K562 (cell line): ENCODE measurements around the gene PLEKHA7. TPM values are rescaled to one million over a fixed set of nuclear protein-coding genes. Genes with fewer than 3 reads are reported as not detected.

ENCODE experiments used
- ATAC-seq: fragments of 200-7000 bp; cut with Tn5 transposase; 3 replicates; pipeline ENCODE4 v1.9.1; 2020; ENCODE audit warnings: moderate library complexity
- BruUV-seq: library from RNA; stranded (reverse); fragments of 400-500 nt; replicated peaks from 2 replicates; lab custom pipeline; 2021; lab: Mats Ljungman, UMichigan
- CTCF ChIA-PET: fragments of 300-600 bp; formaldehyde crosslinking; extraction: SDS; loops from one replicate; lab custom pipeline; 2021; ENCODE audit warnings: low intra/inter-chr PET ratio; lab: Yijun Ruan, JAX
- POLR2A ChIA-PET: fragments of 300-600, 350-650 bp; sonication (Branson Sonifier 250); formaldehyde crosslinking; extraction: SDS; loops from one replicate; lab custom pipeline; 2021; ENCODE audit warnings: antibody characterized with exemption, inconsistent platforms; lab: Yijun Ruan, JAX
- DNase-seq, 4 experiments: peaks; one replicate each; pipeline versions ENCODE4 v3.0.0 to v3.0.0-alpha.2; 2011 to 2018; ENCODE audit warnings: low spot score in 3 of 4, mixed read lengths in 3 of 4; ENCODE audit errors: extremely low read depth in 1 of 4
- FAIRE-seq: peaks from 2 replicates; lab custom pipeline; 2011; peaks lifted over from hg19 to GRCh38; lab: Jason Lieb, UNC
- H2AFZ ChIP-seq: 2 replicates; pipeline ENCODE4 v1.6.0; 2011; ENCODE audit warnings: low read depth, low read length, control low read depth, inconsistent platforms
- H3K27ac ChIP-seq: fragments of 200-600 bp; 3 replicates; pipeline ENCODE4 v1.8.0; 2011; ENCODE audit warnings: low read depth, mild to moderate bottlenecking, control low read depth, inconsistent platforms, low read length, moderate library complexity, mixed read lengths; ENCODE audit errors: extremely low read depth
- H3K27me3 ChIP-seq, 2 experiments: fragments of 300-600 bp in 1 of 2; 2 replicates in 1 of 2; 3 replicates in 1 of 2; pipeline versions ENCODE4 v1.6.0 to v1.8.0; 2011; ENCODE audit warnings: inconsistent platforms in 2 of 2, low read length in 2 of 2, mild to moderate bottlenecking in 1 of 2, mixed read lengths in 1 of 2, moderate library complexity in 1 of 2; ENCODE audit not compliant: control insufficient read depth in 2 of 2, insufficient read depth in 2 of 2
- H3K36me3 ChIP-seq: fragments of 300-600 bp; 3 replicates; pipeline ENCODE4 v1.8.0; 2011; ENCODE audit warnings: mild to moderate bottlenecking, low read length, inconsistent platforms; ENCODE audit not compliant: control insufficient read depth, insufficient read depth
- H3K4me1 ChIP-seq, 2 experiments: fragments of 200-600 bp in 1 of 2; replicated peaks in 1 of 2; 2 replicates in 1 of 2; 3 replicates in 1 of 2; pipeline versions ENCODE4 v1.5.1 to v1.8.0; 2011; ENCODE audit warnings: inconsistent platforms in 2 of 2, low read length in 2 of 2, mild to moderate bottlenecking in 1 of 2, mixed read lengths in 1 of 2, moderate library complexity in 1 of 2; ENCODE audit not compliant: control insufficient read depth in 2 of 2, insufficient read depth in 2 of 2
- H3K4me2 ChIP-seq: 2 replicates; pipeline ENCODE4 v1.6.1; 2011; ENCODE audit warnings: low read length, control low read depth, inconsistent platforms, mixed read lengths; ENCODE audit not compliant: insufficient read depth
- H3K4me3 ChIP-seq: fragments of 200-600 bp; sonication (generic), shearing (Covaris generic); 2 replicates; pipeline ENCODE4 v1.5.1; 2016; ENCODE audit warnings: control low read depth, inconsistent platforms
- H3K79me2 ChIP-seq: fragments of 200-600 bp; 3 replicates; pipeline ENCODE4 v1.8.0; 2011; ENCODE audit warnings: low read length, inconsistent platforms; ENCODE audit not compliant: control insufficient read depth, insufficient read depth
- H3K9ac ChIP-seq, 2 experiments: 2 replicates each; pipeline versions ENCODE4 v1.6.0 to v1.6.1; 2011; ENCODE audit warnings: low read depth in 2 of 2, low read length in 2 of 2, control low read depth in 1 of 2, inconsistent platforms in 1 of 2, mild to moderate bottlenecking in 1 of 2, mixed read lengths in 1 of 2; ENCODE audit not compliant: insufficient read depth in 1 of 2
- H3K9me1 ChIP-seq: one replicate; pipeline ENCODE4 v1.6.0; 2011; ENCODE audit warnings: inconsistent platforms, mild to moderate bottlenecking, low read length, moderate library complexity; ENCODE audit not compliant: control insufficient read depth, insufficient read depth
- H3K9me3 ChIP-seq: replicated peaks from 2 replicates; pipeline ENCODE4 v1.5.1; 2011; ENCODE audit warnings: low read depth, low read length, inconsistent platforms; ENCODE audit not compliant: control insufficient read depth, insufficient read depth
- H4K20me1 ChIP-seq: replicated peaks from 2 replicates; pipeline ENCODE4 v1.6.1; 2011; ENCODE audit warnings: low read length, inconsistent platforms, mixed read lengths; ENCODE audit not compliant: control insufficient read depth, insufficient read depth
- CBFA2T2 ChIP-seq: fragments of 450-650 bp; conservative IDR thresholded peaks from 2 replicates; pipeline ENCODE4 v1.6.1; 2017; ENCODE audit warnings: mild to moderate bottlenecking
- ELF2 ChIP-seq: fragments of 250-450 bp; sonication (Bioruptor Pico); IDR thresholded peaks from 2 replicates; pipeline ENCODE4 v1.5.0; 2021; ENCODE audit warnings: mild to moderate bottlenecking
- KLF10 ChIP-seq: fragments of 250-450 bp; sonication (Bioruptor Pico); IDR thresholded peaks from 2 replicates; pipeline ENCODE4 v1.6.1; 2021; ENCODE audit warnings: matching md5 sums
- MAFK ChIP-seq: IDR thresholded peaks from 2 replicates; pipeline ENCODE4 v1.6.1; 2011; ENCODE audit warnings: low read length, improper control_type of control experiment
- PCBP2 ChIP-seq: fragments of 200-400 bp; formaldehyde crosslinking; IDR thresholded peaks from 2 replicates; pipeline ENCODE4 v1.6.1; 2018; ENCODE audit warnings: low read length, low read depth, mild to moderate bottlenecking, moderate library complexity; ENCODE audit not compliant: poor library complexity, severe bottlenecking
- RBM14 ChIP-seq: fragments of 200-400 bp; formaldehyde crosslinking; IDR thresholded peaks from 2 replicates; pipeline ENCODE4 v1.6.1; 2018; ENCODE audit warnings: low read depth, mild to moderate bottlenecking, low read length, moderate library complexity, borderline replicate concordance; ENCODE audit not compliant: insufficient read depth
- RBM25 ChIP-seq: fragments of 200-400 bp; formaldehyde crosslinking; IDR thresholded peaks from 2 replicates; pipeline ENCODE4 v1.6.1; 2018; ENCODE audit warnings: low read length, low read depth, moderate library complexity; ENCODE audit not compliant: severe bottlenecking
- XRCC3 ChIP-seq: fragments of 450-650 bp; IDR thresholded peaks from 2 replicates; pipeline ENCODE4 v1.6.1; 2017; ENCODE audit warnings: mild to moderate bottlenecking, moderate library complexity
- ZNF175 ChIP-seq: fragments of 200-800 bp; sonication (Bioruptor generic); IDR thresholded peaks from 2 replicates; pipeline ENCODE4 v1.6.1; 2016; ENCODE audit warnings: low read depth, mild to moderate bottlenecking, missing genetic modification characterization, missing compliant biosample characterization
- ZNF384 ChIP-seq: IDR thresholded peaks from 2 replicates; pipeline ENCODE4 v1.6.1; 2012; ENCODE audit warnings: low read depth, low read length, improper control_type of control experiment
- ZNF830 ChIP-seq: fragments of 250-450 bp; sonication (Bioruptor Pico); IDR thresholded peaks from 2 replicates; pipeline ENCODE4 v1.5.0; 2021; ENCODE audit warnings: mild to moderate bottlenecking
- WGBS: fragments of 100-300 bp; shearing (Covaris generic); methylation state at CpG from one replicate; pipeline ENCODE4 v1.1.6; 2016; ENCODE audit warnings: low coverage, mixed read lengths; ENCODE audit not compliant: insufficient coverage; ENCODE audit errors: missing lambda C conversion rate; 5-methylcytosine and 5-hydroxymethylcytosine counted together
- in situ Hi-C: fragments of 300-500 bp; cut with MboI; formaldehyde crosslinking; loops from 4 replicates; pipeline ENCODE4 v1.15.0; 2018; ENCODE audit warnings: inconsistent platforms, mixed read lengths
- intact Hi-C: fragments of 100-400 bp; cut with micrococcal nuclease; formaldehyde crosslinking; loops from 2 replicates; pipeline ENCODE4 v1.14.2; 2022
- polyA plus RNA-seq, 8 experiments: library from polyadenylated mRNA; depleted of rRNA in 4 of 8; stranded (reverse) in 5 of 8; unstranded in 3 of 8; fragments of >200 nt; fragmentation: Nextera tagmentation in 2 of 8; fragmentation: Illumina TruSeq in 1 of 8; extraction: Ambion mirVana in 2 of 8; extraction: Trizol in 1 of 8; gene quantifications; 2 replicates each; pipeline versions ENCODE4 v1.2.1 to v1.2.3, GENCODE V29; 2011 to 2014; ENCODE audit warnings: inconsistent platforms in 1 of 8, missing spikeins in 1 of 8
- total RNA-seq, 7 experiments: library from RNA; depleted of rRNA in 6 of 7; stranded (reverse); fragments of >200 nt in 6 of 7; fragmentation: Illumina TruSeq in 2 of 7; extraction: Trizol in 2 of 7; gene quantifications; 2 replicates each; pipeline versions ENCODE4 v1.2.1 to v1.2.3, GENCODE V29; 2011 to 2021; ENCODE audit warnings: low replicate concordance in 1 of 7
- TF ChIP-seq, protein P1 (sequence below): sonication (generic); formaldehyde crosslinking; IDR thresholded peaks from 2 replicates; pipeline ENCODE4 v1.8.0; 2023; ENCODE audit warnings: mild to moderate bottlenecking, missing genetic modification reagents
- TF ChIP-seq, protein P2 (sequence below), 2 experiments: fragments of 450-650 bp; conservative IDR thresholded peaks; 2 replicates each; pipeline ENCODE4 v1.6.1; 2017; ENCODE audit warnings: mild to moderate bottlenecking in 2 of 2, moderate library complexity in 2 of 2
- TF ChIP-seq, protein P3 (sequence below): fragments of 250-450 bp; sonication (Bioruptor Pico); IDR thresholded peaks from 2 replicates; pipeline ENCODE4 v1.6.1; 2021; ENCODE audit warnings: mild to moderate bottlenecking

Gene PLEKHA7
- total and polyA plus RNA-seq, 9 of the 15 experiments (the other 6 are each of a cell fraction or from before 2014, with no cell fraction given): 0.06 to 0.77 (median 0.20) TPM; not detected in 1

DNA sequence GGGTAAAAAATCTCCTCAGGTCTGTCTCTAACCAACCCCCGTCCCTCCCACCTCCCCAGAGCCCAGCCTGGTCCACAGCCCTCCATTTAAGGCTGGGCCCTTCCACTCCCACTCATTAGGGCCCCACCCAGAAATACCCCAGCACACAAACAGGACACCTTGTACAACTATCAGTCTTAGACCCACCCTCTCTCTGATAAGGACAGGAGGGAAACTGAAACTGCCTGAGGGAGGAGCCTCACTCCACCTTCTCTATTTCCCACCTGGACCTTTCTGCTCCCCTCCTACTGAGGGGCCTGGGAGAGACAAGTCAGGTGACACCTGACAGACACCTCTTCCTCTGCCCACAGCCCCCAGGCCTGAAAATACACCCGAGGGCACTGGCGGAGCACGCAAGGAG lies 90.2 kb downstream of the PLEKHA7 start:
- Histone ChIP-seq H3K27me3 (peaks cover 39 to 43% of the 10 kb centered on the region in 2 experiments), H3K79me2 (no peaks in the 10 kb centered on the region), H3K4me1 (peaks cover 0 to 4% of the 10 kb centered on the region in 2 experiments; a peak in 3 of 5 replicates), H2AFZ (no peak overlapping the region), H3K9me3 (no peaks in the 10 kb centered on the region), H3K27ac (no peak overlapping the region), H3K36me3 (no peaks in the 10 kb centered on the region), H3K4me2 (no peak overlapping the region), H3K9ac (no peak overlapping the region), H4K20me1 (no peaks in the 10 kb centered on the region), H3K4me3 (no peak overlapping the region), H3K9me1 (no peaks in the 10 kb centered on the region)
- intact Hi-C loops (no loop called here), in situ Hi-C loops (no loop called here)
- CTCF ChIA-PET: no interaction called here
- ATAC-seq (peak; percentile 44), DNase-seq (peak in 2 of 4 experiments; percentile 22 to 26), FAIRE-seq (no peak)
- POLR2A ChIA-PET: no interaction called here
- BruUV-seq: no TSS peak
- 1% methylated on average over 4 of the region's 4 CpGs for WGBS
- no peak for TF ChIP-seq KLF10 (CRISPR knock-in tag)
- no peak for TF ChIP-seq ZNF175 (CRISPR knock-in tag)
- no peak for TF ChIP-seq MAFK
- TF ChIP-seq CBFA2T2: no peak
- TF ChIP-seq, protein P1, sequence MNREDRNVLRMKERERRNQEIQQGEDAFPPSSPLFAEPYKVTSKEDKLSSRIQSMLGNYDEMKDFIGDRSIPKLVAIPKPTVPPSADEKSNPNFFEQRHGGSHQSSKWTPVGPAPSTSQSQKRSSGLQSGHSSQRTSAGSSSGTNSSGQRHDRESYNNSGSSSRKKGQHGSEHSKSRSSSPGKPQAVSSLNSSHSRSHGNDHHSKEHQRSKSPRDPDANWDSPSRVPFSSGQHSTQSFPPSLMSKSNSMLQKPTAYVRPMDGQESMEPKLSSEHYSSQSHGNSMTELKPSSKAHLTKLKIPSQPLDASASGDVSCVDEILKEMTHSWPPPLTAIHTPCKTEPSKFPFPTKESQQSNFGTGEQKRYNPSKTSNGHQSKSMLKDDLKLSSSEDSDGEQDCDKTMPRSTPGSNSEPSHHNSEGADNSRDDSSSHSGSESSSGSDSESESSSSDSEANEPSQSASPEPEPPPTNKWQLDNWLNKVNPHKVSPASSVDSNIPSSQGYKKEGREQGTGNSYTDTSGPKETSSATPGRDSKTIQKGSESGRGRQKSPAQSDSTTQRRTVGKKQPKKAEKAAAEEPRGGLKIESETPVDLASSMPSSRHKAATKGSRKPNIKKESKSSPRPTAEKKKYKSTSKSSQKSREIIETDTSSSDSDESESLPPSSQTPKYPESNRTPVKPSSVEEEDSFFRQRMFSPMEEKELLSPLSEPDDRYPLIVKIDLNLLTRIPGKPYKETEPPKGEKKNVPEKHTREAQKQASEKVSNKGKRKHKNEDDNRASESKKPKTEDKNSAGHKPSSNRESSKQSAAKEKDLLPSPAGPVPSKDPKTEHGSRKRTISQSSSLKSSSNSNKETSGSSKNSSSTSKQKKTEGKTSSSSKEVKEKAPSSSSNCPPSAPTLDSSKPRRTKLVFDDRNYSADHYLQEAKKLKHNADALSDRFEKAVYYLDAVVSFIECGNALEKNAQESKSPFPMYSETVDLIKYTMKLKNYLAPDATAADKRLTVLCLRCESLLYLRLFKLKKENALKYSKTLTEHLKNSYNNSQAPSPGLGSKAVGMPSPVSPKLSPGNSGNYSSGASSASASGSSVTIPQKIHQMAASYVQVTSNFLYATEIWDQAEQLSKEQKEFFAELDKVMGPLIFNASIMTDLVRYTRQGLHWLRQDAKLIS (CRISPR knock-in tag): no peak
- no peak for TF ChIP-seq XRCC3
- no peak for TF ChIP-seq RBM14
- no peak for TF ChIP-seq ZNF830 (CRISPR knock-in tag)
- no peak for TF ChIP-seq ZNF384
- no peak for TF ChIP-seq RBM25
- TF ChIP-seq, protein P2, sequence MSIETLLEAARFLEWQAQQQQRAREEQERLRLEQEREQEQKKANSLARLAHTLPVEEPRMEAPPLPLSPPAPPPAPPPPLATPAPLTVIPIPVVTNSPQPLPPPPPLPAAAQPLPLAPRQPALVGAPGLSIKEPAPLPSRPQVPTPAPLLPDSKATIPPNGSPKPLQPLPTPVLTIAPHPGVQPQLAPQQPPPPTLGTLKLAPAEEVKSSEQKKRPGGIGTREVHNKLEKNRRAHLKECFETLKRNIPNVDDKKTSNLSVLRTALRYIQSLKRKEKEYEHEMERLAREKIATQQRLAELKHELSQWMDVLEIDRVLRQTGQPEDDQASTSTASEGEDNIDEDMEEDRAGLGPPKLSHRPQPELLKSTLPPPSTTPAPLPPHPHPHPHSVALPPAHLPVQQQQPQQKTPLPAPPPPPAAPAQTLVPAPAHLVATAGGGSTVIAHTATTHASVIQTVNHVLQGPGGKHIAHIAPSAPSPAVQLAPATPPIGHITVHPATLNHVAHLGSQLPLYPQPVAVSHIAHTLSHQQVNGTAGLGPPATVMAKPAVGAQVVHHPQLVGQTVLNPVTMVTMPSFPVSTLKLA (conservative IDR thresholded peaks at IDR 0.05): no peak
- TF ChIP-seq, protein P3, sequence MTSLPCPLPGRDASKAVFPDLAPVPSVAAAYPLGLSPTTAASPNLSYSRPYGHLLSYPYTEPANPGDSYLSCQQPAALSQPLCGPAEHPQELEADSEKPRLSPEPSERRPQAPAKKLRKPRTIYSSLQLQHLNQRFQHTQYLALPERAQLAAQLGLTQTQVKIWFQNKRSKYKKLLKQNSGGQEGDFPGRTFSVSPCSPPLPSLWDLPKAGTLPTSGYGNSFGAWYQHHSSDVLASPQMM (CRISPR knock-in tag): no peak
- no peak for TF ChIP-seq ELF2 (CRISPR knock-in tag)
- no peak for TF ChIP-seq PCBP2
